ENCODE measurements around the gene ATL3.
"Not testable (repeated sequence)": the region's sequence is repeated elsewhere in the genome, so short reads cannot be mapped to it uniquely, and the experiment has no call there.

The ATL3 gene

GRCh38 chr11:63603180-63603518 is 68.0 kb downstream of the ATL3 start:
- no peak overlapping the region for H3K4me3 ChIP-seq (replicated peaks; ENCODE audit: low read depth, low read length)
- TF ChIP-seq CTCF (IDR thresholded peaks at IDR 0.05; ENCODE audit: low read length, missing control alignments): no peak
- peak; percentile 82 for DNase-seq (ENCODE audit: low read depth)

- peak; percentile 63 for DNase-seq (ENCODE audit: low read depth)
- not testable (repeated sequence) for H3K4me3 ChIP-seq (replicated peaks; ENCODE audit: low read depth, low read length)
Observed at GRCh38 chr11:63602290-63603179, 68.6 kb downstream of the ATL3 start.

- peak; percentile 42 for DNase-seq (ENCODE audit: low read depth)
- no peak for TF ChIP-seq CTCF (IDR thresholded peaks at IDR 0.05; ENCODE audit: low read length, missing control alignments)
- H3K4me3 ChIP-seq (replicated peaks; ENCODE audit: low read depth, low read length): no peak overlapping the region
Observed at GRCh38 chr11:63599211-63600122, 71.7 kb downstream of the ATL3 start.

- H3K4me3 ChIP-seq (replicated peaks; ENCODE audit: low read depth, low read length): no peak overlapping the region
- no peak for DNase-seq (ENCODE audit: low read depth)
- TF ChIP-seq CTCF (IDR thresholded peaks at IDR 0.05; ENCODE audit: low read length, missing control alignments): no peak
Observed at GRCh38 chr11:63598556-63598955, 72.6 kb downstream of the ATL3 start.

GRCh38 chr11:63595296-63595695 is 75.9 kb downstream of the ATL3 start:
- DNase-seq (ENCODE audit: low read depth): no peak
- H3K4me3 ChIP-seq (replicated peaks; ENCODE audit: low read depth, low read length): no peak overlapping the region
- TF ChIP-seq CTCF (IDR thresholded peaks at IDR 0.05; ENCODE audit: low read length, missing control alignments): no peak

- DNase-seq (ENCODE audit: low read depth): peak; percentile 45
- TF ChIP-seq CTCF (IDR thresholded peaks at IDR 0.05; ENCODE audit: low read length, missing control alignments): peak; percentile 61
- no peak overlapping the region for H3K4me3 ChIP-seq (replicated peaks; ENCODE audit: low read depth, low read length)
Observed at GRCh38 chr11:63592975-63593395, 78.2 kb downstream of the ATL3 start.

All from fibroblast of pulmonary artery (primary cell).